Brain microvascular endothelial cell (primary cell): ENCODE data around the gene KCNN3.

Experiments used
- DNase-seq: peaks from one replicate; pipeline ENCODE4 v3.0.0-alpha.2; 2020
- H3K27ac ChIP-seq: fragments of 250-450 bp; sonication (Bioruptor Pico); 2 replicates; pipeline ENCODE4 v1.5.1; 2020; ENCODE audit warnings: mild to moderate bottlenecking, moderate library complexity
- H3K27me3 ChIP-seq: fragments of 250-450 bp; sonication (Bioruptor Pico); replicated peaks from 2 replicates; pipeline ENCODE4 v1.5.1; 2020; ENCODE audit warnings: mild to moderate bottlenecking
- H3K36me3 ChIP-seq: fragments of 250-450 bp; sonication (Bioruptor Pico); replicated peaks from 2 replicates; pipeline ENCODE4 v1.5.1; 2020; ENCODE audit warnings: mild to moderate bottlenecking
- H3K4me3 ChIP-seq: 2 replicates; pipeline ENCODE4 v1.5.1; 2011; ENCODE audit warnings: low read depth, mild to moderate bottlenecking, control low read depth, low read length, moderate library complexity
- in situ Hi-C: cut with HindIII; loops from 2 replicates; pipeline ENCODE4 v1.10.0; 2017; ENCODE audit warnings: low sequenced_read_pairs, low pct_ligation_motif_present
- TF ChIP-seq, protein P1 (sequence below): IDR thresholded peaks from 2 replicates; pipeline ENCODE4 v1.5.1; 2011; ENCODE audit warnings: low read depth, mild to moderate bottlenecking, moderate library complexity, low read length, control low read depth, inconsistent platforms; ENCODE audit errors: missing control alignments

The KCNN3 gene

DNA sequence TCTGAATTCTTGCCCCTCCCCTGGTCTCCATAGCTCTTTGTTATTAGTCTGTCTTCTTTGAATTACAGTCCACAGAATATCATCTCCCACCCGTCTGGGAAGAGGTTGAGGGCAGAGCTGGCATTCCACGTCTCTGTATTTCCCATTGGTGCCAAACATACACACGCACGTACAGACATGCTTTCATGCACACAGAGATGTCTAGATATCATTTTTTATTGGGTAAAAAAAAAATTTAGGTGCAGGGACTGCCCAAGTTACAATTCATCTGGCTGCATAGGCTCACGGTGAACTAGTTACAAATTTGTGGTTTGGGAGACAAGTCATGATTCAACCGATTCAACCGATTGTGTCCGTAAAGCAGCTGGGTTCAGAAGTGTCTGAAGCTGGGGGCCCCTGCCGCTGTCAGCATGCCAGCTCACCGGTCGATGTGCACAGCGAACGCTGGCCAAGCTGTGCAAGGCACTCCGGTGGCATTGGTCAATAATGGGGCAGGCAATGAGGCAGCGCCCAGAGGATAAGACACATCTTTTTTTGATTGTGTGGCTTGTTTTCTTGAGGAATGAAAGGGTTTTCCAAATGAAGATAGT is 73.7 kb downstream of the KCNN3 start:
- peaks cover 3% of the 10 kb centered on the region for H3K27me3 ChIP-seq
- no peak overlapping the region for H3K4me3 ChIP-seq
- in situ Hi-C loops, result no loop called here
- no peak for DNase-seq
- TF ChIP-seq, protein P1, sequence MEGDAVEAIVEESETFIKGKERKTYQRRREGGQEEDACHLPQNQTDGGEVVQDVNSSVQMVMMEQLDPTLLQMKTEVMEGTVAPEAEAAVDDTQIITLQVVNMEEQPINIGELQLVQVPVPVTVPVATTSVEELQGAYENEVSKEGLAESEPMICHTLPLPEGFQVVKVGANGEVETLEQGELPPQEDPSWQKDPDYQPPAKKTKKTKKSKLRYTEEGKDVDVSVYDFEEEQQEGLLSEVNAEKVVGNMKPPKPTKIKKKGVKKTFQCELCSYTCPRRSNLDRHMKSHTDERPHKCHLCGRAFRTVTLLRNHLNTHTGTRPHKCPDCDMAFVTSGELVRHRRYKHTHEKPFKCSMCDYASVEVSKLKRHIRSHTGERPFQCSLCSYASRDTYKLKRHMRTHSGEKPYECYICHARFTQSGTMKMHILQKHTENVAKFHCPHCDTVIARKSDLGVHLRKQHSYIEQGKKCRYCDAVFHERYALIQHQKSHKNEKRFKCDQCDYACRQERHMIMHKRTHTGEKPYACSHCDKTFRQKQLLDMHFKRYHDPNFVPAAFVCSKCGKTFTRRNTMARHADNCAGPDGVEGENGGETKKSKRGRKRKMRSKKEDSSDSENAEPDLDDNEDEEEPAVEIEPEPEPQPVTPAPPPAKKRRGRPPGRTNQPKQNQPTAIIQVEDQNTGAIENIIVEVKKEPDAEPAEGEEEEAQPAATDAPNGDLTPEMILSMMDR, result no peak
- H3K36me3 ChIP-seq, result no peaks in the 10 kb centered on the region
- H3K27ac ChIP-seq, result no peak overlapping the region

DNA sequence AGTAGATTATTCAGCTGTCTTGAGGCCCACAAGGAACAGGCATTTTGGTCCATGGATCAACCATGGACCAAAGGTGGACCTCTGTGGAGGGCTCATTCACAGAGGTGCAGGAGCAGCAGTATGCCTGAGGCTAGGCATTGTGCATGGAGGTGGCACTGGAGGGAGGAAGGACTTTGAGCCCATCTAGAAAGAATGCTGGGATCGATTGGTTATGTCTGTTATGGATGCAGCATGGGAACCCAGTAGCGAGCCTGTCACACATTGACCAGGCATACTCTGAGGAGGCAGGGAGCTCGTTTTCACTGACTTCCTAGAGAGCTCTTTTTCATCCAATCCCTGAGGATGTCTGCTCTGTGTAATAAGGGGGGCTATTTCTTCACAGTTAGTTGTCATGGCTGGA is 75.5 kb downstream of the KCNN3 start:
- H3K4me3 ChIP-seq, result no peak overlapping the region
- H3K27me3 ChIP-seq, result peaks cover 3% of the 10 kb centered on the region
- no peaks in the 10 kb centered on the region for H3K36me3 ChIP-seq
- no peak for DNase-seq
- TF ChIP-seq, protein P1, result no peak
- in situ Hi-C loops, result no loop called here
- no peak overlapping the region for H3K27ac ChIP-seq

DNA sequence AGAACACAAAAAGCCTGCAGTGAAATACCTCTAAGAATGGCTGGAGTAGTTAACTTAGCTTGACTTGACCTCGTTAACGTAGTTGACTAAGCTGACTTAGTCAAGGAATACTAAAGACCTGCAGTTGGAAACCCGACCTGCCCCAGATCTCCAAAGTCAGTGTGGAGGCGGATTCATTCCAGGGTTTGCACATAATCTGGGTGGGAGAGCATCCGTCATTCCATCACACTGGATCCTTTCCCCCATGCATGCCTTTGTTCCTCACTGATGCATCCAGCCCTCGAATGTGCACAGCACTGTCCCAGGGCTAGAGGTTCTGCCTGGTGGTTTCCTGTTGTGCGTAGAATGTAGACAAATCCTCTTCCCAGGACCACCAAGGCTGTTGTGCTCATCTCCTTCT is 76.4 kb downstream of the KCNN3 start:
- no peak overlapping the region for H3K27ac ChIP-seq
- no peak for DNase-seq
- H3K27me3 ChIP-seq, result peaks cover 3% of the 10 kb centered on the region
- in situ Hi-C loops, result no loop called here
- TF ChIP-seq, protein P1, result no peak
- no peak overlapping the region for H3K4me3 ChIP-seq
- H3K36me3 ChIP-seq, result no peaks in the 10 kb centered on the region

DNA sequence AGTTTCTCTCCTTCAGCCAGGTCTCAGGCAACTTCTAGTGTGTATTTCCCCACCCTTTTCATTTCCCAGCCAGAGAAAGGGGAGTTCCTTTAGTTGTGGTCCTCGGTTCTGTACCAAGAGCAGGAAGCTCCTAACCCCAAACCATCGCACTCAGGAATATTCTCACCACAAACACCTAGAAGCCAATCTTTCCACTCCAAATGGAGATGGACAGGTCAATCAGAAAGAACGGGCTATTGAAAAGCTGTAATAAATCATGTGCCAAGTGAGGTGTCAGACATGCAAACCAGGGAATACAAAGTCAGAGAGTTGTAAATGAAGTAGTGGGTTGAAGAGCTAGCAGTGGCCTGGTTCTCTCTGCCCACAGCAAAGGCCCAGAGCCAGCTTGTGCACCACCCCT is 77.2 kb downstream of the KCNN3 start:
- Histone ChIP-seq H3K27me3 (peaks cover 3% of the 10 kb centered on the region), H3K36me3 (no peaks in the 10 kb centered on the region), H3K4me3 (no peak overlapping the region), H3K27ac (no peak overlapping the region)
- TF ChIP-seq, protein P1, result no peak
- no peak for DNase-seq
- in situ Hi-C loops, result no loop called here

DNA sequence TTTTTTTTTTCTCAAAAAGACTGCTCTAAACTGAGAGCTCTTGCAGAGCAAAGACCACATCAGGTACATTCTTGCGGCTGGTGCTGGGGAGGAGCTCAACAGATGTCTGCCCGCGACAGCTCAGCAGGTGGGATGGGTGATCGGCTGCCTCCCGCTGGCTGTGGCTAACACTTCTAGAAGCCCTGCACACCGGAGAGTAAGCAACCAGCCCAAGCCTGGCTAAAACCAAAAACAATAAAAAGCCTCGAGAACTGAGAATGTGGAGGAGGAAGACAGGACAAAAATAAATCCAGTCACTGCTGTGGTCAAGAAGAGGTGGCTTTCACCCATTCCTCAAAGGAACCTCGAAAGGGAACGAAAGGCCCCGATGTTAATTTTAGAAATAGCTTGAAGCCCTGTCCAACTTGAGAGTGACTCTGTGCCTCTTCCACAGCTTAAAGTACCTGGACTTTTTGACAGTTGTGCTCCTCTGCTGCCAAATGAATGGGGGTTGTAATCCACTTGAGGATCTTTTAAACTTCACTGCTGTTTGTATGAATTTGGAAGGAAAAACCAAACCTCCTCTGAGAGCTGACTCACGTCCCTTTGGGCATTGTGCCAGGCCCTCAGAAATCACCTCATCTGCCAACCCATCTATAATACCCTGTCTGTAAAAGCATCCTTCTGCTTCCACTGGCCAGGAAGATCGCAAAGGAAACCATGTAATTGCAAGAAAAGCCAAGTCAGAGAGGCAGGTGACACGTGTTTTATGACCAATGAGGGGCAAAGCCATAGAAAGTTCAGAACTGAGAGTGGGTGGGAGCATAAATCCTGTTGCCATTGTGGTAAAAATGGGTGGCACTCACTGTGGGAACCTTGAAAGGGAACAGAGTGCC is 78.6 kb downstream of the KCNN3 start:
- no peak overlapping the region for H3K4me3 ChIP-seq

More for the DNA sequence above, 78.6 kb downstream of the KCNN3 start:
- Histone ChIP-seq H3K27me3 (peaks cover 3% of the 10 kb centered on the region), H3K36me3 (no peaks in the 10 kb centered on the region), H3K27ac (no peak overlapping the region)
- DNase-seq, result peak; percentile 16
- TF ChIP-seq, protein P1, result no peak
- in situ Hi-C loops, result no loop called here
